ENCODE results near the gene OR13C4. TPM values are rescaled to one million over a fixed set of nuclear protein-coding genes. Genes with fewer than 3 reads are reported as not detected.

The OR13C4 gene
- total RNA-seq, 1 experiment from 2014 or later, result not detected

DNA sequence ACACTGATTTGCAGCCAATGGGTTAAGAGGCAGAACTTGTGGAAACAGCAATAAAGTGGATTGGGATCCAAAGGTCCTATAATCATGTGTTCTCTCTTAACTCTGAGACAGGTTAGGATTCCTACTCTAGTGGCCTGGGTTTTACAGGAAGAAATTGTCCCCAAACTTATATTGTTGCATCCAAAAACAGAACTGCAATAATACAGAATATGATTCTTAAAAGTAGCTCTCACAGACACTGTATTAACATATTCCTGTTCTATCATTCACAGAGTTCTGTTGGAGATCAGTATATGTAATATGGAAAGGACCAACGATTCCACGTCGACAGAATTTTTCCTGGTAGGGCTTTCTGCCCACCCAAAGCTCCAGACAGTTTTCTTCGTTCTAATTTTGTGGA is 41.9 kb upstream of the OR13C4 start, which contains the start of gene OR13C8:
Gene OR13C8 (plus strand): TSS at position 301 of the 400 bp plus-strand sequence. CDS start 0 bp downstream, at position 301.
- Histone ChIP-seq H3K27ac (ENCODE audit: low read length) (no peak within 1 kb of the TSS), H3K27me3 (ENCODE audit: low read length) (no peaks in the 10 kb centered on the region), H3K9me3 (ENCODE audit: low read length) (no peaks in the 10 kb centered on the region), H3K9me2 (replicated peaks; ENCODE audit: low read length) (no peaks in the 10 kb centered on the region), H2AFZ (ENCODE audit: low read length) (no peak within 1 kb of the TSS), H3K9ac (ENCODE audit: low read length) (no peak within 1 kb of the TSS), H3F3A (ENCODE audit: low read length, unreplicated experiment) (no peaks in the 10 kb centered on the region), H3K36me3 (ENCODE audit: low read depth, low read length) (no peaks in the 10 kb centered on the region), H3K4me1 (ENCODE audit: insufficient read depth, low read length) (no peaks in the 10 kb centered on the region), H3K4me3 (ENCODE audit: low read length) (no peak within 1 kb of the TSS), H3K4me2 (ENCODE audit: low read length) (no peak within 1 kb of the TSS), H3K79me2 (ENCODE audit: low read length) (no peaks in the 10 kb centered on the region), H4K20me1 (ENCODE audit: low read length) (no peaks in the 10 kb centered on the region)
- intact Hi-C loops (cut with micrococcal nuclease), result no loop called here
- DNase-seq (no peak), ATAC-seq (no peak)
- CTCF ChIA-PET, result no interaction called here
- POLR2A ChIA-PET (ENCODE audit: unreplicated experiment), result no interaction called here
- BruUV-seq (replicated peaks), result no TSS peak
- TF ChIP-seq EZH2 (IDR thresholded peaks at IDR 0.05; ENCODE audit: low read length, unreplicated experiment) (no peak), EZH2phosphoT487 (IDR thresholded peaks at IDR 0.05; ENCODE audit: borderline replicate concordance, low read length) (no peak)
- TF ChIP-seq, protein P1, sequence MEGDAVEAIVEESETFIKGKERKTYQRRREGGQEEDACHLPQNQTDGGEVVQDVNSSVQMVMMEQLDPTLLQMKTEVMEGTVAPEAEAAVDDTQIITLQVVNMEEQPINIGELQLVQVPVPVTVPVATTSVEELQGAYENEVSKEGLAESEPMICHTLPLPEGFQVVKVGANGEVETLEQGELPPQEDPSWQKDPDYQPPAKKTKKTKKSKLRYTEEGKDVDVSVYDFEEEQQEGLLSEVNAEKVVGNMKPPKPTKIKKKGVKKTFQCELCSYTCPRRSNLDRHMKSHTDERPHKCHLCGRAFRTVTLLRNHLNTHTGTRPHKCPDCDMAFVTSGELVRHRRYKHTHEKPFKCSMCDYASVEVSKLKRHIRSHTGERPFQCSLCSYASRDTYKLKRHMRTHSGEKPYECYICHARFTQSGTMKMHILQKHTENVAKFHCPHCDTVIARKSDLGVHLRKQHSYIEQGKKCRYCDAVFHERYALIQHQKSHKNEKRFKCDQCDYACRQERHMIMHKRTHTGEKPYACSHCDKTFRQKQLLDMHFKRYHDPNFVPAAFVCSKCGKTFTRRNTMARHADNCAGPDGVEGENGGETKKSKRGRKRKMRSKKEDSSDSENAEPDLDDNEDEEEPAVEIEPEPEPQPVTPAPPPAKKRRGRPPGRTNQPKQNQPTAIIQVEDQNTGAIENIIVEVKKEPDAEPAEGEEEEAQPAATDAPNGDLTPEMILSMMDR (conservative IDR thresholded peaks at IDR 0.05; ENCODE audit: low read depth, low read length), result no peak

- Histone ChIP-seq H3K36me3 (ENCODE audit: low read depth, low read length) (no peaks in the 10 kb centered on the region), H3K4me3 (ENCODE audit: low read length) (no peak overlapping the region), H3K4me2 (ENCODE audit: low read length) (no peak overlapping the region), H2AFZ (ENCODE audit: low read length) (no peak overlapping the region), H3K79me2 (ENCODE audit: low read length) (no peaks in the 10 kb centered on the region), H3K27ac (ENCODE audit: low read length) (no peak overlapping the region), H3K9me2 (replicated peaks; ENCODE audit: low read length) (no peaks in the 10 kb centered on the region), H3F3A (ENCODE audit: low read length, unreplicated experiment) (no peaks in the 10 kb centered on the region), H3K9me3 (ENCODE audit: low read length) (no peaks in the 10 kb centered on the region), H3K9ac (ENCODE audit: low read length) (no peak overlapping the region), H4K20me1 (ENCODE audit: low read length) (no peaks in the 10 kb centered on the region), H3K27me3 (ENCODE audit: low read length) (no peaks in the 10 kb centered on the region), H3K4me1 (ENCODE audit: insufficient read depth, low read length) (no peaks in the 10 kb centered on the region)
- ChIA-PET POLR2A (ENCODE audit: unreplicated experiment) (no interaction called here), CTCF (no interaction called here)
- DNase-seq (no peak), ATAC-seq (no peak)
- no TSS peak for BruUV-seq (replicated peaks)
- TF ChIP-seq, protein P1 (conservative IDR thresholded peaks at IDR 0.05; ENCODE audit: low read depth, low read length), result no peak
- TF ChIP-seq EZH2 (IDR thresholded peaks at IDR 0.05; ENCODE audit: low read length, unreplicated experiment) (no peak), EZH2phosphoT487 (IDR thresholded peaks at IDR 0.05; ENCODE audit: borderline replicate concordance, low read length) (no peak)
- intact Hi-C loops (cut with micrococcal nuclease), result no loop called here
Measured at GRCh38 chr9:104564358-104564757, 37.3 kb upstream of the OR13C4 start.

DNA sequence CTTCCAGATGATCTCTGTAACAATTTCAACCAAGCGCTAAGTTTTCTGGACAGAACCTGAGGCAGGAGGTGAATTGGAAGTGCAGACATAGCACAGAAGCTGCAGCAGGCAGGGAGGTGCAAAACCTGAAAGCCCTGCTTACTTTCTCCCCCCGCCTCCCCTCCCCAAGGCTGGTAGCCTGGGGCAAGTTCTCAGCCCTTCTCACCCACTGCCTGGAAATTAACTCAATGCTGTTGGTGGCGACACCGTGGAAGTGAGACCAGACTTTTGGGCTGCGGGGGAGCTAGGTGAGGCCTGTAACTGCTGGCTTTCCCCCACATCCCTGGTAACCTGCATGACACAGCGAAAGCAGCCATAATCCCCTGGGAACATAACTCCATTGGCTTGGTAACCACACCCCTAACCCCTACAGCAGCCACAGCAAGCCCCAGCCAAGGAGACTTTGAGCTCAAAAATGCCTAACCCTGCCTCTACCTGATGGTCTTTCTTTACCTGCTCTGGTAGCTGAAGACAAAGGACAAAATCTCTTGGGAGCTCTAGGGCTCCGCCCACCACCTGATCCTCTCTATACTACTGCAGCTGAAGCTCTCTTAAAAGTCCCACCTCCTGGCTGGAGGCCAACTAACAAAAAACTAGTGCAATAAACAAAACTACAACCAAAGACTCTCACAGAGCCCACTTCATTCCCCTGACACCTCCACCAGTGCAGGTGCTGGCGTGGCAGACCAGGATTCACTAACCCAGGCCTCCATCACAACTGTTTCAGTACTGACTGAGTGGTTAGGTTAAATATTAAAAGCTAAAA is 30.0 kb upstream of the OR13C4 start:
- intact Hi-C loops (cut with micrococcal nuclease), result no loop called here
- ChIA-PET CTCF (no interaction called here), POLR2A (ENCODE audit: unreplicated experiment) (no interaction called here)
- Histone ChIP-seq H3K36me3 (ENCODE audit: low read depth, low read length) (no peaks in the 10 kb centered on the region), H2AFZ (ENCODE audit: low read length) (no peak overlapping the region), H4K20me1 (ENCODE audit: low read length) (no peaks in the 10 kb centered on the region), H3K9me3 (ENCODE audit: low read length) (no peaks in the 10 kb centered on the region), H3K79me2 (ENCODE audit: low read length) (no peaks in the 10 kb centered on the region), H3K27me3 (ENCODE audit: low read length) (no peaks in the 10 kb centered on the region), H3K4me3 (ENCODE audit: low read length) (no peak overlapping the region), H3K9me2 (replicated peaks; ENCODE audit: low read length) (no peaks in the 10 kb centered on the region), H3K9ac (ENCODE audit: low read length) (no peak overlapping the region), H3K27ac (ENCODE audit: low read length) (no peak overlapping the region), H3K4me2 (ENCODE audit: low read length) (no peak overlapping the region), H3K4me1 (ENCODE audit: insufficient read depth, low read length) (no peaks in the 10 kb centered on the region), H3F3A (ENCODE audit: low read length, unreplicated experiment) (no peaks in the 10 kb centered on the region)
- no TSS peak for BruUV-seq (replicated peaks)
- no peak for ATAC-seq
- TF ChIP-seq, protein P1 (conservative IDR thresholded peaks at IDR 0.05; ENCODE audit: low read depth, low read length), result no peak
- no peak for TF ChIP-seq EZH2phosphoT487 (IDR thresholded peaks at IDR 0.05; ENCODE audit: borderline replicate concordance, low read length)
- no peak for DNase-seq
